GM12878 (cell line): ENCODE measurements around the gene MYH7B. TPM values are rescaled to one million over a fixed set of nuclear protein-coding genes. Genes with fewer than 3 reads are reported as not detected.

Experiments used
- ATAC-seq: fragments of 200-7000 bp; cut with Tn5 transposase; 3 replicates; pipeline ENCODE4 v1.9.1; 2020; ENCODE audit warnings: mild to moderate bottlenecking, moderate library complexity
- BruUV-seq: library from RNA; stranded (reverse); fragments of 400-500 nt; replicated peaks from 2 replicates; lab custom pipeline; 2021; lab: Mats Ljungman, UMichigan
- CTCF ChIA-PET: fragments of 300-600 bp; sonication (Branson Sonifier 250); formaldehyde crosslinking; extraction: SDS; loops from one replicate; lab custom pipeline; 2021; ENCODE audit warnings: inconsistent platforms; lab: Yijun Ruan, JAX
- POLR2A ChIA-PET: fragments of 350-600 bp; formaldehyde crosslinking; extraction: SDS; loops from one replicate; lab custom pipeline; 2021; ENCODE audit warnings: inconsistent platforms; lab: Charles Lee
- RAD21 ChIA-PET: fragments of 300-600 bp; sonication (Branson Sonifier 250); formaldehyde crosslinking; loops from one replicate; lab custom pipeline; 2023; ENCODE audit warnings: antibody characterized with exemption; ENCODE audit not compliant: unreplicated experiment; lab: Charles Lee
- SMC1A ChIA-PET: fragments of 300-600 bp; sonication (Branson Sonifier 250); formaldehyde crosslinking; loops from one replicate; lab custom pipeline; 2023; ENCODE audit not compliant: unreplicated experiment, uncharacterized antibody; lab: Charles Lee
- DNase-seq: peaks from one replicate; pipeline ENCODE4 v3.0.0-alpha.2; 2011; ENCODE audit warnings: low read depth, low spot score
- FAIRE-seq: peaks from 3 replicates; lab custom pipeline; 2011; peaks lifted over from hg19 to GRCh38; lab: Jason Lieb, UNC
- H2AFZ ChIP-seq: 2 replicates; pipeline ENCODE4 v1.6.0; 2011; ENCODE audit warnings: low read depth, low read length, control low read depth; ENCODE audit not compliant: control insufficient read depth
- H3K27ac ChIP-seq: 2 replicates; pipeline ENCODE4 v1.5.1; 2011; ENCODE audit warnings: control low read depth; ENCODE audit not compliant: control insufficient read depth, insufficient read depth
- H3K27me3 ChIP-seq, 2 experiments: replicated peaks in 1 of 2; 2 replicates each; pipeline versions ENCODE4 v1.6.0 to v1.6.1; 2011; ENCODE audit warnings: low read length in 1 of 2; ENCODE audit not compliant: control insufficient read depth in 2 of 2, insufficient read depth in 2 of 2
- H3K36me3 ChIP-seq, 2 experiments: 2 replicates each; pipeline ENCODE4 v1.5.1; 2011; ENCODE audit warnings: low read length in 1 of 2; ENCODE audit not compliant: control insufficient read depth in 2 of 2, insufficient read depth in 2 of 2
- H3K4me1 ChIP-seq: 2 replicates; pipeline ENCODE4 v1.6.1; 2011; ENCODE audit warnings: mild to moderate bottlenecking, low read length, moderate library complexity, mixed read lengths; ENCODE audit not compliant: control insufficient read depth, insufficient read depth
- H3K4me2 ChIP-seq: 2 replicates; pipeline ENCODE4 v1.6.0; 2011; ENCODE audit warnings: control low read depth; ENCODE audit not compliant: control insufficient read depth, insufficient read depth
- H3K4me3 ChIP-seq: fragments of 200-600 bp; sonication (generic); 2 replicates; pipeline ENCODE4 v1.5.1; 2016
- H3K79me2 ChIP-seq: 2 replicates; pipeline ENCODE4 v1.6.0; 2011; ENCODE audit warnings: low read length; ENCODE audit not compliant: control insufficient read depth, insufficient read depth
- H3K9ac ChIP-seq: 2 replicates; pipeline ENCODE4 v1.8.0; 2011; ENCODE audit warnings: low read length, control low read depth, mixed read lengths; ENCODE audit not compliant: control insufficient read depth, insufficient read depth
- H3K9me3 ChIP-seq: replicated peaks from 3 replicates; pipeline ENCODE4 v1.5.1; 2011; ENCODE audit warnings: mild to moderate bottlenecking, low read length; ENCODE audit not compliant: control insufficient read depth, insufficient read depth
- H4K20me1 ChIP-seq: 2 replicates; pipeline ENCODE4 v1.6.0; 2011; ENCODE audit not compliant: control insufficient read depth, insufficient read depth
- ESRRA ChIP-seq: IDR thresholded peaks from 2 replicates; pipeline ENCODE4 v1.6.1; 2012; ENCODE audit warnings: mild to moderate bottlenecking, low read length, improper control_type of control experiment
- ETV6 ChIP-seq, 2 experiments: fragments of 450-650 bp in 1 of 2; IDR thresholded peaks in 1 of 2; conservative IDR thresholded peaks in 1 of 2; 2 replicates each; pipeline ENCODE4 v1.6.1; 2014; ENCODE audit warnings: antibody characterized with exemption in 1 of 2, borderline replicate concordance in 1 of 2, low read depth in 1 of 2, mild to moderate bottlenecking in 1 of 2, moderate library complexity in 1 of 2
- GABPA ChIP-seq: IDR thresholded peaks from 2 replicates; pipeline ENCODE4 v1.6.1; 2014; ENCODE audit warnings: antibody characterized with exemption, low read depth, mild to moderate bottlenecking, inconsistent platforms
- HDAC6 ChIP-seq: fragments of 200-600 bp; sonication (generic); IDR thresholded peaks from one replicate; pipeline ENCODE4 v1.8.0; 2017; ENCODE audit warnings: antibody characterized with exemption; ENCODE audit not compliant: unreplicated experiment
- RELA ChIP-seq: fragments of 450-650 bp; IDR thresholded peaks from 2 replicates; pipeline ENCODE4 v1.8.0; 2014; ENCODE audit warnings: borderline replicate concordance; ENCODE audit not compliant: partially characterized antibody
- SMARCA5 ChIP-seq: fragments of 450-650 bp; IDR thresholded peaks from 2 replicates; pipeline ENCODE4 v1.6.1; 2017; ENCODE audit warnings: mild to moderate bottlenecking
- SUZ12 ChIP-seq: fragments of 200-600 bp; sonication (generic); IDR thresholded peaks from one replicate; pipeline ENCODE4 v1.6.1; 2018; ENCODE audit warnings: antibody characterized with exemption, mild to moderate bottlenecking; ENCODE audit not compliant: unreplicated experiment
- WGBS: methylation state at CpG from one replicate; pipeline ENCODE4 v1.1.6; 2016; ENCODE audit warnings: low lambda C conversion rate; ENCODE audit not compliant: insufficient replicate concordance, insufficient coverage; ENCODE audit errors: missing lambda C conversion rate; 5-methylcytosine and 5-hydroxymethylcytosine counted together
- in situ Hi-C: fragments of 300-500 bp; cut with MboI; formaldehyde crosslinking; loops from 9 replicates; pipeline ENCODE4 v1.14.3; 2018; ENCODE audit warnings: mixed read lengths
- intact Hi-C: fragments of 100-400 bp; cut with micrococcal nuclease; formaldehyde crosslinking; loops from one replicate; pipeline ENCODE4 v1.14.2; 2022; ENCODE audit not compliant: unreplicated experiment
- polyA plus RNA-seq, 11 experiments: library from polyadenylated mRNA; depleted of rRNA in 4 of 11; unstranded in 6 of 11; stranded (reverse) in 5 of 11; fragments of >200 nt; fragmentation: Nextera tagmentation in 4 of 11; fragmentation: Illumina TruSeq in 1 of 11; extraction: Ambion mirVana in 4 of 11; extraction: Trizol in 1 of 11; gene quantifications; 1 replicate in 1 of 11; 2 replicates in 10 of 11; pipeline versions ENCODE4 v1.2.1 to v1.2.3, GENCODE V29; 2011 to 2016; ENCODE audit warnings: inconsistent platforms in 2 of 11, missing spikeins in 2 of 11, low read depth in 1 of 11
- total RNA-seq, 4 experiments: library from RNA; depleted of rRNA in 3 of 4; stranded (reverse); fragments of >200 nt in 3 of 4; fragmentation: Illumina TruSeq in 1 of 4; extraction: Trizol in 1 of 4; gene quantifications; 2 replicates each; pipeline versions ENCODE4 v1.2.1 to v1.2.3, GENCODE V29; 2013 to 2021
- TF ChIP-seq, protein P1 (sequence below): IDR thresholded peaks from 2 replicates; pipeline ENCODE4 v1.6.1; 2012; ENCODE audit warnings: low read depth, low read length, improper control_type of control experiment
- TF ChIP-seq, protein P2 (sequence below): IDR thresholded peaks from 2 replicates; pipeline ENCODE4 v1.6.1; 2011; ENCODE audit warnings: borderline replicate concordance, low read depth, mild to moderate bottlenecking, moderate library complexity, low read length; ENCODE audit not compliant: insufficient read depth, poor library complexity, severe bottlenecking
- TF ChIP-seq, protein P3 (sequence below): fragments of 450-650 bp; IDR thresholded peaks from 2 replicates; pipeline ENCODE4 v1.6.1; 2017; ENCODE audit warnings: mild to moderate bottlenecking, moderate library complexity
- TF ChIP-seq, protein P4 (sequence below): IDR thresholded peaks from 2 replicates; pipeline ENCODE4 v1.6.1; 2012; ENCODE audit warnings: low read length, inconsistent platforms
- TF ChIP-seq, protein P5 (sequence below): fragments of 450-650 bp; IDR thresholded peaks from 2 replicates; pipeline ENCODE4 v1.6.1; 2017; ENCODE audit warnings: low read depth, mild to moderate bottlenecking, moderate library complexity

Gene MYH7B
- total and polyA plus RNA-seq, 10 of the 15 experiments (the other 5 are each of a cell fraction or from before 2014, with no cell fraction given): 0.01 to 0.40 (median 0.20) TPM; not detected in 3

DNA sequence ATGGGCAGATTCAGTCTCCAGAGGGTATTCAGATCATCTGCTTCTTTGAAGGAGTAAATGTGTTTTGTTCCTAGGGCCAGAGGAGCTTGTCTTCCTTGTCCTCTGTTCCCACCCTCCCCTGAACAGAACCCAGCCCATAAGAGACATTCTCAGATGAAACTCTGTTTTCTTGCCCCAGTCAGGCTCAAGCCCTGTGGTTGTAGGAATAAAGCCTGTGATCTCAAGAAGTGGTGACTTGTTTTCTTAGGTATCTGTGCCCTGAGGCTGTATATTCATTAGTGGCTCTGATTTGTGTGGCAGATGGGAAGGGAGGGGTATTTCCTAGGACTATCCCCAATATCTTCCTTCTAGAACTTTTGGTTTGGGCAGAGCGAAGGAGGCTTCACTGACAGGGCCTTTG lies 27.9 kb upstream of the MYH7B start:
- no peaks in the 10 kb centered on the region for H4K20me1 ChIP-seq
- no peak overlapping the region for H3K27ac ChIP-seq
- H3K9ac ChIP-seq: no peak overlapping the region
- H2AFZ ChIP-seq: no peak overlapping the region
- in situ Hi-C loops: no loop called here
- ATAC-seq (no peak), FAIRE-seq (no peak), DNase-seq (no peak)
- H3K9me3 ChIP-seq: no peaks in the 10 kb centered on the region
- H3K4me2 ChIP-seq: no peak overlapping the region
- ChIA-PET POLR2A (interaction anchor here (0.6 kb wide), 1 partner anchor 168 kb away, joined by 7 read pairs; no protein-coding TSS in a partner anchor), SMC1A (no interaction called here), CTCF (interaction anchor here (0.6 kb wide), 2 partner anchors 10 to 15 kb away, joined by 3 read pairs; no protein-coding TSS in a partner anchor), RAD21 (no interaction called here)
- no peaks in the 10 kb centered on the region for H3K27me3 ChIP-seq
- no TSS peak for BruUV-seq
- WGBS: 85% methylated on average over 1 of the region's 1 CpG
- H3K36me3 ChIP-seq: peaks cover 6 to 8% of the 10 kb centered on the region in 2 experiments; a peak in 3 of 4 replicates
- intact Hi-C loops: no loop called here
- H3K4me3 ChIP-seq: no peak overlapping the region
- no peaks in the 10 kb centered on the region for H3K4me1 ChIP-seq
- H3K79me2 ChIP-seq: no peaks in the 10 kb centered on the region
- TF ChIP-seq, protein P1, sequence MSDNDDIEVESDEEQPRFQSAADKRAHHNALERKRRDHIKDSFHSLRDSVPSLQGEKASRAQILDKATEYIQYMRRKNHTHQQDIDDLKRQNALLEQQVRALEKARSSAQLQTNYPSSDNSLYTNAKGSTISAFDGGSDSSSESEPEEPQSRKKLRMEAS: no peak
- no peak for TF ChIP-seq RELA
- no peak for TF ChIP-seq SMARCA5
- no peak for TF ChIP-seq ESRRA
- TF ChIP-seq GABPA: no peak
- TF ChIP-seq, protein P2, sequence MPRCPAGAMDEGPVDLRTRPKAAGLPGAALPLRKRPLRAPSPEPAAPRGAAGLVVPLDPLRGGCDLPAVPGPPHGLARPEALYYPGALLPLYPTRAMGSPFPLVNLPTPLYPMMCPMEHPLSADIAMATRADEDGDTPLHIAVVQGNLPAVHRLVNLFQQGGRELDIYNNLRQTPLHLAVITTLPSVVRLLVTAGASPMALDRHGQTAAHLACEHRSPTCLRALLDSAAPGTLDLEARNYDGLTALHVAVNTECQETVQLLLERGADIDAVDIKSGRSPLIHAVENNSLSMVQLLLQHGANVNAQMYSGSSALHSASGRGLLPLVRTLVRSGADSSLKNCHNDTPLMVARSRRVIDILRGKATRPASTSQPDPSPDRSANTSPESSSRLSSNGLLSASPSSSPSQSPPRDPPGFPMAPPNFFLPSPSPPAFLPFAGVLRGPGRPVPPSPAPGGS: no peak
- TF ChIP-seq, protein P3, sequence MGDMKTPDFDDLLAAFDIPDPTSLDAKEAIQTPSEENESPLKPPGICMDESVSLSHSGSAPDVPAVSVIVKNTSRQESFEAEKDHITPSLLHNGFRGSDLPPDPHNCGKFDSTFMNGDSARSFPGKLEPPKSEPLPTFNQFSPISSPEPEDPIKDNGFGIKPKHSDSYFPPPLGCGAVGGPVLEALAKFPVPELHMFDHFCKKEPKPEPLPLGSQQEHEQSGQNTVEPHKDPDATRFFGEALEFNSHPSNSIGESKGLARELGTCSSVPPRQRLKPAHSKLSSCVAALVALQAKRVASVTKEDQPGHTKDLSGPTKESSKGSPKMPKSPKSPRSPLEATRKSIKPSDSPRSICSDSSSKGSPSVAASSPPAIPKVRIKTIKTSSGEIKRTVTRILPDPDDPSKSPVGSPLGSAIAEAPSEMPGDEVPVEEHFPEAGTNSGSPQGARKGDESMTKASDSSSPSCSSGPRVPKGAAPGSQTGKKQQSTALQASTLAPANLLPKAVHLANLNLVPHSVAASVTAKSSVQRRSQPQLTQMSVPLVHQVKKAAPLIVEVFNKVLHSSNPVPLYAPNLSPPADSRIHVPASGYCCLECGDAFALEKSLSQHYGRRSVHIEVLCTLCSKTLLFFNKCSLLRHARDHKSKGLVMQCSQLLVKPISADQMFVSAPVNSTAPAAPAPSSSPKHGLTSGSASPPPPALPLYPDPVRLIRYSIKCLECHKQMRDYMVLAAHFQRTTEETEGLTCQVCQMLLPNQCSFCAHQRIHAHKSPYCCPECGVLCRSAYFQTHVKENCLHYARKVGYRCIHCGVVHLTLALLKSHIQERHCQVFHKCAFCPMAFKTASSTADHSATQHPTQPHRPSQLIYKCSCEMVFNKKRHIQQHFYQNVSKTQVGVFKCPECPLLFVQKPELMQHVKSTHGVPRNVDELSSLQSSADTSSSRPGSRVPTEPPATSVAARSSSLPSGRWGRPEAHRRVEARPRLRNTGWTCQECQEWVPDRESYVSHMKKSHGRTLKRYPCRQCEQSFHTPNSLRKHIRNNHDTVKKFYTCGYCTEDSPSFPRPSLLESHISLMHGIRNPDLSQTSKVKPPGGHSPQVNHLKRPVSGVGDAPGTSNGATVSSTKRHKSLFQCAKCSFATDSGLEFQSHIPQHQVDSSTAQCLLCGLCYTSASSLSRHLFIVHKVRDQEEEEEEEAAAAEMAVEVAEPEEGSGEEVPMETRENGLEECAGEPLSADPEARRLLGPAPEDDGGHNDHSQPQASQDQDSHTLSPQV: no peak
- no peak for TF ChIP-seq SUZ12
- TF ChIP-seq HDAC6: no peak
- TF ChIP-seq ETV6 (conservative IDR thresholded peaks at IDR 0.05 in 1 of 2, IDR thresholded peaks at IDR 0.05 in 1 of 2; ENCODE audit: borderline replicate concordance in 1 of 2, low read depth in 1 of 2): no peak
- TF ChIP-seq, protein P4, sequence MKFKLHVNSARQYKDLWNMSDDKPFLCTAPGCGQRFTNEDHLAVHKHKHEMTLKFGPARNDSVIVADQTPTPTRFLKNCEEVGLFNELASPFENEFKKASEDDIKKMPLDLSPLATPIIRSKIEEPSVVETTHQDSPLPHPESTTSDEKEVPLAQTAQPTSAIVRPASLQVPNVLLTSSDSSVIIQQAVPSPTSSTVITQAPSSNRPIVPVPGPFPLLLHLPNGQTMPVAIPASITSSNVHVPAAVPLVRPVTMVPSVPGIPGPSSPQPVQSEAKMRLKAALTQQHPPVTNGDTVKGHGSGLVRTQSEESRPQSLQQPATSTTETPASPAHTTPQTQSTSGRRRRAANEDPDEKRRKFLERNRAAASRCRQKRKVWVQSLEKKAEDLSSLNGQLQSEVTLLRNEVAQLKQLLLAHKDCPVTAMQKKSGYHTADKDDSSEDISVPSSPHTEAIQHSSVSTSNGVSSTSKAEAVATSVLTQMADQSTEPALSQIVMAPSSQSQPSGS: no peak
- TF ChIP-seq, protein P5, sequence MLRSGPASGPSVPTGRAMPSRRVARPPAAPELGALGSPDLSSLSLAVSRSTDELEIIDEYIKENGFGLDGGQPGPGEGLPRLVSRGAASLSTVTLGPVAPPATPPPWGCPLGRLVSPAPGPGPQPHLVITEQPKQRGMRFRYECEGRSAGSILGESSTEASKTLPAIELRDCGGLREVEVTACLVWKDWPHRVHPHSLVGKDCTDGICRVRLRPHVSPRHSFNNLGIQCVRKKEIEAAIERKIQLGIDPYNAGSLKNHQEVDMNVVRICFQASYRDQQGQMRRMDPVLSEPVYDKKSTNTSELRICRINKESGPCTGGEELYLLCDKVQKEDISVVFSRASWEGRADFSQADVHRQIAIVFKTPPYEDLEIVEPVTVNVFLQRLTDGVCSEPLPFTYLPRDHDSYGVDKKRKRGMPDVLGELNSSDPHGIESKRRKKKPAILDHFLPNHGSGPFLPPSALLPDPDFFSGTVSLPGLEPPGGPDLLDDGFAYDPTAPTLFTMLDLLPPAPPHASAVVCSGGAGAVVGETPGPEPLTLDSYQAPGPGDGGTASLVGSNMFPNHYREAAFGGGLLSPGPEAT: no peak
